AG09319 (cell line): Measurements from ENCODE around the gene CLEC18B.
"Not testable (repeated sequence)": the region's sequence is repeated elsewhere in the genome, so short reads cannot be mapped to it uniquely, and the experiment has no call there.

Experiments
- DNase-seq: peaks from one replicate; pipeline ENCODE4 v3.0.0-alpha.2; 2010; ENCODE audit warnings: low read depth; ENCODE audit errors: extremely low read depth
- TF ChIP-seq, protein P1 (sequence below): IDR thresholded peaks from 2 replicates; pipeline ENCODE4 v1.5.1; 2011; ENCODE audit warnings: low read depth, mild to moderate bottlenecking, inconsistent platforms, low read length, moderate library complexity

The CLEC18B gene

DNA sequence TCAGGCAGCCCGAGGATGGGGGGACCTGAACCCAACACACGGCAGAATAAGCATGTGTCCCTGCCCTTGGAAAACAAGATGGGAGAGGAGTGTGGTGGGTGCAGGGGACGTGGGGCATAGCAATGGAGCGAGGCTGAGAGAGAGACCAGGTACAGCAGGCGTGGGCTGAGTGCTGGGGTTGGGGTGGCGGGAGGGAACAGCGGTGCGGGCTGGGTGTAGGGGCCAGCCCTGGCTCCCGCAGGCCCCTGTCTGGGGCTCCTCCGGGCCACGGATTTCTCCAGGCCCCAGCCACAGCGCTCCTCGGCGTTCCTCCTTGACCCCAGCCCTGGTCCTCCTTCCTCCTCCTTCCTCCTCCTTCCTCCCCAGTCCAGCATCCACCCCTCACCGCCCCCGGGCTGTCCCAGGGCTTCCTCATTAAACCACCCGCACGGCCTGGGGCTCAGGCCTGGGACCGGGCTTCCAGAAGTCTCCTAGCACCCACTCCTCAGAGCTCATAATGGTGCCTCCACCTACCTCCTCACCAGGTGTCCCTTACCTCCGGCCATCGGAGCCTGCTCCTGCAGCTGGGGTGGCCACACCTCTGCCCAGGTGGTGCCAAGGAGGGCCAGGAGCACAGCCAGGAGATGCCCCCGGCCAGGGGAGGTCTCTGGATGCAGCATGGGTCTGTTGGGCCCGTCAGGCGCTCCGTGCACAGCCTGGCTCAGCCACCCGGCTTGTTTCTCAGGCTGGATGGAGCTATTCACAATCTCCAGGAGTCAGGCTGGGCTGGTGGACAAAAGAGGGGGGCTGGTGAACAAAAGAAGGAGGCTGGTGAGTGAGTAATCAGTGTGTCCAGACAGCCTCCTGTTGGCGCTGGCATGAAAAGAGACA, at the start of gene CLEC18B:
Gene CLEC18B, minus strand, starts transcription at position 867 of the 870 bp plus-strand sequence. Its CDS starts 208 bp downstream, at position 659.
- not testable (repeated sequence) for DNase-seq

DNA sequence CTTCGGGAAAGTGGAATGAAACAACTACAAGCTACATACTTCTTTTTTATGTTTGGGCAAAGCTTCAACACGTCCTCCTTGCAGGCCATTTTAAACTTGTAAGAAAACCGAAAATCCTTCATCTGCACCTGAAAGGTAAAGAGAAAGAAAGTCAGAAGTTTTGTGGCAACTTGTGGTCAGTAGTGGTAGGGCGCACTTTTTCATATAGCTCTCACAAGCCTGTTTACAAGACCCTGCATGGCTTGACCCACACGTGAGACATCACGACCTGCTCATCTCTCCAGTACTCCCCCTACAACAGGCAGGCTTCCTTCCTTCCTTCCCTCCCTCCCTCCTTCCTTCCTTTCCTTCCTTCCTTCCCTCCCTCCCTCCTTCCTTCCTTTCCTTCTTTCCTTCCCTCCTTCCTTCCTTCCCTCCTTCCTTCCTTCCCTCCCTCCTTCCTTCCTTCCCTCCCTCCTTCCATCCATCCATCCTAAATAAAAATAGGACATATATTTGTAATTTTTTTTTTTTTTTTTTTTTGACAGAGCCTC, 48.7 kb upstream of the CLEC18B start:
- TF ChIP-seq, protein P1, sequence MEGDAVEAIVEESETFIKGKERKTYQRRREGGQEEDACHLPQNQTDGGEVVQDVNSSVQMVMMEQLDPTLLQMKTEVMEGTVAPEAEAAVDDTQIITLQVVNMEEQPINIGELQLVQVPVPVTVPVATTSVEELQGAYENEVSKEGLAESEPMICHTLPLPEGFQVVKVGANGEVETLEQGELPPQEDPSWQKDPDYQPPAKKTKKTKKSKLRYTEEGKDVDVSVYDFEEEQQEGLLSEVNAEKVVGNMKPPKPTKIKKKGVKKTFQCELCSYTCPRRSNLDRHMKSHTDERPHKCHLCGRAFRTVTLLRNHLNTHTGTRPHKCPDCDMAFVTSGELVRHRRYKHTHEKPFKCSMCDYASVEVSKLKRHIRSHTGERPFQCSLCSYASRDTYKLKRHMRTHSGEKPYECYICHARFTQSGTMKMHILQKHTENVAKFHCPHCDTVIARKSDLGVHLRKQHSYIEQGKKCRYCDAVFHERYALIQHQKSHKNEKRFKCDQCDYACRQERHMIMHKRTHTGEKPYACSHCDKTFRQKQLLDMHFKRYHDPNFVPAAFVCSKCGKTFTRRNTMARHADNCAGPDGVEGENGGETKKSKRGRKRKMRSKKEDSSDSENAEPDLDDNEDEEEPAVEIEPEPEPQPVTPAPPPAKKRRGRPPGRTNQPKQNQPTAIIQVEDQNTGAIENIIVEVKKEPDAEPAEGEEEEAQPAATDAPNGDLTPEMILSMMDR = no peak
- DNase-seq = no peak

DNA sequence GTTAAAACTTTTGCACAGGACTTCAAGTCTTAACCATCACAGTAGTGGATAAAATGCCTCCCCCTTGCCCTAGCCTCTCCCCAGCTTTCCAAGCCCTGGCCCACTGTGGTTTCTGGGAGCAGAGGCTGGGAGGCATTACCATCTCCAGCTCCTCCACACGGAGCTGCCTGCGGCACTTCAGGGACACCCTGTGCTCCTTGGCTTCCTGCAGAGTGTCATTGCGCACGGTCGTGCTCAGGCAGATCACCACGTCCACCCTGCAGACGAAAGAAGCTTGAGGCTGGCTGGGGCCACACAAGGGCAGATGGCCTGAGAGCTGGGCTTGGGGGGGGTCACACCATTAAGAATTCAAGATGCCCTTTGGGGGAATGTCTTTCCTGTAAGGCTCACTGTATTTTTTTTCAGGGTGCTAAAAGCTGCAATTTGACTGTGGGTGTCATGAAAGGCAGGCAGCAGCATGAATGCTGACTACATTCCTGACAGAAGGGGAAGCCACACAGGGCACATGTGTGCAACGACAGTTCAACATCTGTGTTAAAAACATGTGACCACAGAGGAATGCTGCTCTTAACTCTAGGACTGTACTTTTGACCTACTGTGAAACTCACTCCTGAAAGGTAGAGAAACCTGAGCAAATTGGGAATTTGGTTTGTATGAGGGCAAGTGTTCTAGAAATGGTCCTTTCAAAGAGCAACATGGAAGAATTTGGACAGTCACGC, 47.7 kb upstream of the CLEC18B start:
- no peak for DNase-seq

DNA sequence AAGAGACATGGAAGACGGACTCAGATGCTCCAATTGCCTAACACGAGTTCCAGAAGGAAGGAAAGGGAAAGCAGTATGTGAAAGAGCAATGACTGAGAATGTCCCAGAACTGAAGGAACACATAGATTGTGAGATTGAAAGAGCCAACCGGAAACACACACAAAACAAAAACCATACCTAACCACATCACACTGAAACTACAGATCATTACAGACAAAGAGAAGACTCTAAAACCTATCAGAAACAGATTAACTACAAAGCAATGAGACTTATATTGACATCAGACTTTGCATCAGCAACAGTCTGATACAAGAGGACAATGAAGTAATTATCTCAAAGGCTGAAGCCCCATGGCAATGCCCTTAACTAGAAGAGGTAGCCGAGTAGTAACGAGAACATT, 45.6 kb upstream of the CLEC18B start:
- TF ChIP-seq, protein P1 = no peak
- no peak for DNase-seq

More for the DNA sequence above, 47.7 kb upstream of the CLEC18B start:
- TF ChIP-seq, protein P1 = no peak

DNA sequence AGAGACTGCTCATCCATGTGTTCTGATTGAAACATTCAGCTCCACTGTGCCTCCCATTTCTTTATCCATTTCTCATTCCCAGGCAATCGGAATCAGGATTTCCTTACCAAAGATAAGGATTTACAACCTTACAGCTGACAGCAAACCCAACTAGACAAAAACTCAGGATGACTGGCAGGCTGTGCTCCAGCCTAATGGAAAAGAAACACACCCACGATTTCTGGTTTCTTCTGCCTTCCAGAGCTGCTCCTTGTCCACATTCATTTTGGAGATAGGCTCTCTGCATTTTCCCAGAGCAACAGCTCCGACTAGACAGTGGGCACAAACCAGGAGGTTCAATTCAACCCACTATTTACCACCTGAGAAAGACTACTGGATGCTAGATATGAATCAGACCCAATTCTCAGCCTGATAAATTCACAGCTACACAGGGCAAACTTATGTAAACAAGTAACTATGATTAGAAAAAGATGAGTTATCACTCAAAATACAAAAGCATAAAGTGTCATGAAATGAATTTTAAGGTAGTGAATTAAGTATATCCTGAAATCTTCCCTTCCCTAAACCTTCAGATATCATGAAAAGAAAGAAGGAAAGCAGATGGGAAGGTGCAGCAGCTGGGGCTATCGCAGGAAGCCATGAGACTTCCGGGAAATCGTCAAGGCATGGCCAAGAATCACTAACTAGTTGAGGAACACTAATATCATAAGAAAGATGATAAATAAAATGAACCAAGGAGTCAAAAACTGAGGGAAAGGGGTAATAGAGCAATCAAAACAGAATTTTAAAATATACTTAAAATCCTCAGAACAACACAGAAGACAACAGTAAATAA, 44.8 kb upstream of the CLEC18B start:
- TF ChIP-seq, protein P1 = no peak
- DNase-seq = no peak

DNA sequence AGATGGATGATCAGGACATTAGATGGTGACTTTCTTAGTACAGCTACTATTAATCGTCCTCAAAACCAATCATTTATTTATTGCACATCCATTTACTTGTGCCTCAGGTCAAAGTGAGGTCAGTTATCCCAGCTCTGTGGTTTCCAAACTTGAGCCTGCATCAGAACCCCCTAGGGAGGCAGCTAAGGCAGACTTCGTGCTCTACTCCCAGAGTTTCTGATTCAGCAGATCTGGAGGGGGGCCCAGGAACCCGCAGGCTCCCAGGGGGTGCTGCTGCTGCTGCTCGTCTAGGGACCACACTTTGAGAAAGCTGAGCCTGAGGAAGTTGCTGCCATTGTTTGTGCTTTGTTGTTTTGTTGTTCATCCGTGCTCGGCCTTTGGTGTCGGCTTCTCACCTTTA, 44.0 kb upstream of the CLEC18B start:
- TF ChIP-seq, protein P1 = no peak
- DNase-seq = no peak

DNA sequence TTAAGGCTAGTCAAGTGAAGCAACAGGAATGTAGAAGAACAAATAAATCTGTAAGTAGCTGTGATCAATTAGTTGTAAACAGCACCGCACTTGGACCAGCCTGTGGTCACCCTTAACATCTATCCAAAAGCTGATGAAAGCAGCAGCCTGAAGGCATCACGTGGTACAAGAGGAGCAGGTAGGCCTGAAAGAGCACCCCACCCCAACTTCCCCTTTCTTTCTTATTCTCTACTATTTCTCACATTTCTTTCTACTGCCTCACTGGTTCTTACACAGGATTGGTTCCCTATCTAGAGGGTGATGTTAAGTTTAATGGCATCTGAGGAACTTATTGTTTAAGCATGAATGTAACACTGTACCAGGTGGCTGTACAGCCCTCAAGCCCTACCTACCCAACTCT, 42.6 kb upstream of the CLEC18B start:
- DNase-seq = no peak
- TF ChIP-seq, protein P1 = no peak
